ENCODE data around the gene FCMR. TPM values are rescaled to one million over a fixed set of nuclear protein-coding genes. Genes with fewer than 3 reads are reported as not detected.

FCMR gene
- total and polyA plus RNA-seq, 9 of the 15 experiments (the other 6 are each of a cell fraction or from before 2014, with no cell fraction given): 0.11 to 0.82 (median 0.20) TPM; not detected in 5

- intact Hi-C loops (cut with micrococcal nuclease) (no loop called here), in situ Hi-C loops (cut with MboI) (no loop called here)
- Histone ChIP-seq H3K36me3 (ENCODE audit: control insufficient read depth, insufficient read depth, low read length) (no peaks in the 10 kb centered on the region), H4K20me1 (replicated peaks; ENCODE audit: control insufficient read depth, insufficient read depth, low read length) (no peaks in the 10 kb centered on the region), H3K4me1 (replicated peaks in 1 of 2; ENCODE audit: control insufficient read depth in 2 of 2, insufficient read depth in 2 of 2, low read length in 2 of 2) (no peaks in the 10 kb centered on the region), H3K79me2 (ENCODE audit: control insufficient read depth, insufficient read depth, low read length) (no peaks in the 10 kb centered on the region), H3K9ac (ENCODE audit: insufficient read depth in 1 of 2, low read depth in 2 of 2, low read length in 2 of 2) (no peak overlapping the region), H3K4me2 (ENCODE audit: insufficient read depth, low read length) (no peak overlapping the region), H3K27me3 (ENCODE audit: control insufficient read depth in 2 of 2, insufficient read depth in 2 of 2, low read length in 2 of 2) (peaks cover 12 to 30% of the 10 kb centered on the region in 2 experiments; a peak in 4 of 5 replicates), H3K4me3 (no peak overlapping the region), H3K9me3 (replicated peaks; ENCODE audit: control insufficient read depth, insufficient read depth, low read depth, low read length) (no peaks in the 10 kb centered on the region), H3K9me1 (ENCODE audit: control insufficient read depth, insufficient read depth, low read length) (no peaks in the 10 kb centered on the region), H3K27ac (ENCODE audit: extremely low read depth, low read depth, low read length) (no peak overlapping the region), H2AFZ (ENCODE audit: low read depth, low read length) (no peak overlapping the region)
- no TSS peak for BruUV-seq (replicated peaks)
- no peak for FAIRE-seq
- DNase-seq (ENCODE audit: extremely low read depth in 1 of 4, low spot score in 3 of 4): peak in 1 of 4 experiments; percentile 32
- ATAC-seq: peak; percentile 91
- POLR2A ChIA-PET: interaction anchor here (0.8 to 1.0 kb wide), 2 partner anchors 12 to 22 kb away, joined by 3 to 5 read pairs; no protein-coding TSS in a partner anchor
- 4% methylated on average over 5 of the region's 5 CpGs for WGBS (ENCODE audit: insufficient coverage, low coverage, missing lambda C conversion rate)
- CTCF ChIA-PET (ENCODE audit: low intra/inter-chr PET ratio): interaction anchor here (1.3 kb wide), 1 partner anchor 55 kb away, joined by 3 read pairs; no protein-coding TSS in a partner anchor
- no peak for TF ChIP-seq DNMT1 (IDR thresholded peaks at IDR 0.05)
- TF ChIP-seq HCFC1 (IDR thresholded peaks at IDR 0.05; ENCODE audit: low read depth, low read length): no peak
- peak; percentile 24; the same call in 1 of the 2 replicates for TF ChIP-seq REST (IDR thresholded peaks at IDR 0.05; ENCODE audit: borderline replicate concordance)
- TF ChIP-seq REST (CRISPR knock-in tag; IDR thresholded peaks at IDR 0.05; ENCODE audit: low read depth): no peak
- TF ChIP-seq, protein P1, sequence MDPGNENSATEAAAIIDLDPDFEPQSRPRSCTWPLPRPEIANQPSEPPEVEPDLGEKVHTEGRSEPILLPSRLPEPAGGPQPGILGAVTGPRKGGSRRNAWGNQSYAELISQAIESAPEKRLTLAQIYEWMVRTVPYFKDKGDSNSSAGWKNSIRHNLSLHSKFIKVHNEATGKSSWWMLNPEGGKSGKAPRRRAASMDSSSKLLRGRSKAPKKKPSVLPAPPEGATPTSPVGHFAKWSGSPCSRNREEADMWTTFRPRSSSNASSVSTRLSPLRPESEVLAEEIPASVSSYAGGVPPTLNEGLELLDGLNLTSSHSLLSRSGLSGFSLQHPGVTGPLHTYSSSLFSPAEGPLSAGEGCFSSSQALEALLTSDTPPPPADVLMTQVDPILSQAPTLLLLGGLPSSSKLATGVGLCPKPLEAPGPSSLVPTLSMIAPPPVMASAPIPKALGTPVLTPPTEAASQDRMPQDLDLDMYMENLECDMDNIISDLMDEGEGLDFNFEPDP (CRISPR knock-in tag; IDR thresholded peaks at IDR 0.05): no peak
- no peak for TF ChIP-seq MLX (CRISPR knock-in tag; conservative IDR thresholded peaks at IDR 0.05)
- TF ChIP-seq MEF2A (IDR thresholded peaks at IDR 0.05; ENCODE audit: control insufficient read depth, low read depth, low read length): no peak
- TF ChIP-seq, protein P2, sequence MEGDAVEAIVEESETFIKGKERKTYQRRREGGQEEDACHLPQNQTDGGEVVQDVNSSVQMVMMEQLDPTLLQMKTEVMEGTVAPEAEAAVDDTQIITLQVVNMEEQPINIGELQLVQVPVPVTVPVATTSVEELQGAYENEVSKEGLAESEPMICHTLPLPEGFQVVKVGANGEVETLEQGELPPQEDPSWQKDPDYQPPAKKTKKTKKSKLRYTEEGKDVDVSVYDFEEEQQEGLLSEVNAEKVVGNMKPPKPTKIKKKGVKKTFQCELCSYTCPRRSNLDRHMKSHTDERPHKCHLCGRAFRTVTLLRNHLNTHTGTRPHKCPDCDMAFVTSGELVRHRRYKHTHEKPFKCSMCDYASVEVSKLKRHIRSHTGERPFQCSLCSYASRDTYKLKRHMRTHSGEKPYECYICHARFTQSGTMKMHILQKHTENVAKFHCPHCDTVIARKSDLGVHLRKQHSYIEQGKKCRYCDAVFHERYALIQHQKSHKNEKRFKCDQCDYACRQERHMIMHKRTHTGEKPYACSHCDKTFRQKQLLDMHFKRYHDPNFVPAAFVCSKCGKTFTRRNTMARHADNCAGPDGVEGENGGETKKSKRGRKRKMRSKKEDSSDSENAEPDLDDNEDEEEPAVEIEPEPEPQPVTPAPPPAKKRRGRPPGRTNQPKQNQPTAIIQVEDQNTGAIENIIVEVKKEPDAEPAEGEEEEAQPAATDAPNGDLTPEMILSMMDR (IDR thresholded peaks at IDR 0.05 in 2 of 3, conservative IDR thresholded peaks at IDR 0.05 in 1 of 3; ENCODE audit: insufficient read depth in 2 of 3, low read depth in 1 of 3, low read length in 3 of 3): peak; percentile 33 to 67 (median 62)
Observed at GRCh38 chr1:206856674-206857464, 64.9 kb downstream of the FCMR start.

Data from K562 (cell line).